ENCODE data around the gene SLC12A1. TPM values are rescaled to one million over a fixed set of nuclear protein-coding genes. Genes with fewer than 3 reads are reported as not detected.

The SLC12A1 gene
- total RNA-seq, 1 experiment from 2014 or later: 0.15 TPM

DNA sequence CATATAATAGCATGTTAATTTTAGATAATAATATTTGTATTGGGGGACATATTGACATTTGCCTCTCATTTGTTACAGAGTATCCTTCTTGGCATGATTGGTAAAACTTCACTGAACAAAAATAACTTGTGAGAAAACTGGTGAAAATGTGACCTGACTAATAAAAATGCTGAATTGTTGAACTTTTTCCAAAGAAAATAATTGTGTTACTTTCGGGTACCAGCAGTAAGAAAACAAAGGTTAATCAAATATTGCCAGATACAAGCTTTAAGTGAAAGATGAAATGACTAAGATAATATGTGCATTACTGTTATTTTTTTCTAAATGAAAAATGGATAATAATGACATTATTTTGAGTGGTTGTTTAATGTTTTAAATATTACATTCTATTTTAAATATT, 15.2 kb downstream of the SLC12A1 start (continued):
- TF ChIP-seq, protein P1, sequence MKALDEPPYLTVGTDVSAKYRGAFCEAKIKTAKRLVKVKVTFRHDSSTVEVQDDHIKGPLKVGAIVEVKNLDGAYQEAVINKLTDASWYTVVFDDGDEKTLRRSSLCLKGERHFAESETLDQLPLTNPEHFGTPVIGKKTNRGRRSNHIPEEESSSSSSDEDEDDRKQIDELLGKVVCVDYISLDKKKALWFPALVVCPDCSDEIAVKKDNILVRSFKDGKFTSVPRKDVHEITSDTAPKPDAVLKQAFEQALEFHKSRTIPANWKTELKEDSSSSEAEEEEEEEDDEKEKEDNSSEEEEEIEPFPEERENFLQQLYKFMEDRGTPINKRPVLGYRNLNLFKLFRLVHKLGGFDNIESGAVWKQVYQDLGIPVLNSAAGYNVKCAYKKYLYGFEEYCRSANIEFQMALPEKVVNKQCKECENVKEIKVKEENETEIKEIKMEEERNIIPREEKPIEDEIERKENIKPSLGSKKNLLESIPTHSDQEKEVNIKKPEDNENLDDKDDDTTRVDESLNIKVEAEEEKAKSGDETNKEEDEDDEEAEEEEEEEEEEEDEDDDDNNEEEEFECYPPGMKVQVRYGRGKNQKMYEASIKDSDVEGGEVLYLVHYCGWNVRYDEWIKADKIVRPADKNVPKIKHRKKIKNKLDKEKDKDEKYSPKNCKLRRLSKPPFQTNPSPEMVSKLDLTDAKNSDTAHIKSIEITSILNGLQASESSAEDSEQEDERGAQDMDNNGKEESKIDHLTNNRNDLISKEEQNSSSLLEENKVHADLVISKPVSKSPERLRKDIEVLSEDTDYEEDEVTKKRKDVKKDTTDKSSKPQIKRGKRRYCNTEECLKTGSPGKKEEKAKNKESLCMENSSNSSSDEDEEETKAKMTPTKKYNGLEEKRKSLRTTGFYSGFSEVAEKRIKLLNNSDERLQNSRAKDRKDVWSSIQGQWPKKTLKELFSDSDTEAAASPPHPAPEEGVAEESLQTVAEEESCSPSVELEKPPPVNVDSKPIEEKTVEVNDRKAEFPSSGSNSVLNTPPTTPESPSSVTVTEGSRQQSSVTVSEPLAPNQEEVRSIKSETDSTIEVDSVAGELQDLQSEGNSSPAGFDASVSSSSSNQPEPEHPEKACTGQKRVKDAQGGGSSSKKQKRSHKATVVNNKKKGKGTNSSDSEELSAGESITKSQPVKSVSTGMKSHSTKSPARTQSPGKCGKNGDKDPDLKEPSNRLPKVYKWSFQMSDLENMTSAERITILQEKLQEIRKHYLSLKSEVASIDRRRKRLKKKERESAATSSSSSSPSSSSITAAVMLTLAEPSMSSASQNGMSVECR (CRISPR knock-in tag; IDR thresholded peaks at IDR 0.05; ENCODE audit: borderline replicate concordance): no peak
- TF ChIP-seq, protein P2, sequence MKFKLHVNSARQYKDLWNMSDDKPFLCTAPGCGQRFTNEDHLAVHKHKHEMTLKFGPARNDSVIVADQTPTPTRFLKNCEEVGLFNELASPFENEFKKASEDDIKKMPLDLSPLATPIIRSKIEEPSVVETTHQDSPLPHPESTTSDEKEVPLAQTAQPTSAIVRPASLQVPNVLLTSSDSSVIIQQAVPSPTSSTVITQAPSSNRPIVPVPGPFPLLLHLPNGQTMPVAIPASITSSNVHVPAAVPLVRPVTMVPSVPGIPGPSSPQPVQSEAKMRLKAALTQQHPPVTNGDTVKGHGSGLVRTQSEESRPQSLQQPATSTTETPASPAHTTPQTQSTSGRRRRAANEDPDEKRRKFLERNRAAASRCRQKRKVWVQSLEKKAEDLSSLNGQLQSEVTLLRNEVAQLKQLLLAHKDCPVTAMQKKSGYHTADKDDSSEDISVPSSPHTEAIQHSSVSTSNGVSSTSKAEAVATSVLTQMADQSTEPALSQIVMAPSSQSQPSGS (CRISPR knock-in tag; IDR thresholded peaks at IDR 0.05; ENCODE audit: borderline replicate concordance, low read depth): no peak
- TF ChIP-seq ZNF317 (CRISPR knock-in tag; IDR thresholded peaks at IDR 0.05; ENCODE audit: borderline replicate concordance, low read depth) (no peak), ZNF671 (CRISPR knock-in tag; IDR thresholded peaks at IDR 0.05) (no peak)
- TF ChIP-seq, protein P3, sequence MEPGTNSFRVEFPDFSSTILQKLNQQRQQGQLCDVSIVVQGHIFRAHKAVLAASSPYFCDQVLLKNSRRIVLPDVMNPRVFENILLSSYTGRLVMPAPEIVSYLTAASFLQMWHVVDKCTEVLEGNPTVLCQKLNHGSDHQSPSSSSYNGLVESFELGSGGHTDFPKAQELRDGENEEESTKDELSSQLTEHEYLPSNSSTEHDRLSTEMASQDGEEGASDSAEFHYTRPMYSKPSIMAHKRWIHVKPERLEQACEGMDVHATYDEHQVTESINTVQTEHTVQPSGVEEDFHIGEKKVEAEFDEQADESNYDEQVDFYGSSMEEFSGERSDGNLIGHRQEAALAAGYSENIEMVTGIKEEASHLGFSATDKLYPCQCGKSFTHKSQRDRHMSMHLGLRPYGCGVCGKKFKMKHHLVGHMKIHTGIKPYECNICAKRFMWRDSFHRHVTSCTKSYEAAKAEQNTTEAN (CRISPR knock-in tag; IDR thresholded peaks at IDR 0.05): no peak

DNA sequence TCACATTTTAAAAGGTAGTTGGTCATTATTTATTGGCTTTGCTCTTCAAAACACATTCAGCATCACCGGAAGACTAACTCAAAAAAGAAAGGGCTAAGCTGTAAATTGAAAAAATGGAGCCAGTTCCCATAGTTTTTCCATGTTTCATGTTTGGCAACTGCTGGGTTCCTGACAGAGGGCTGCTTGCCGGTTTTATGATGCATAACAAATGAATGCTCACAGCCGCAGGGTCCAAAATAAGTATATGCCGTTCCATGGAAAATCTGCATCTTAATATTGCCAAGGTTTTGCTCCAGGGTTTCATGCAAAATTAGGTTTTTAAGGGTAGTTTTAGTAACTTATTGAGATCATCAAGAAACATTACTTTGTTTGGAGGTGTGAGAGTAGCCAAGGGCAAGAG, 15.8 kb downstream of the SLC12A1 start:
- H3K27me3 Mint-ChIP-seq (ENCODE audit: low read depth): no peaks in the 10 kb centered on the region
- POLR2A ChIA-PET: no interaction called here
- no peak for DNase-seq (ENCODE audit: low spot score)
- no peak overlapping the region for H3K27ac Mint-ChIP-seq
- CTCF ChIA-PET: no interaction called here
- H3K9me3 Mint-ChIP-seq: no peaks in the 10 kb centered on the region
- ATAC-seq: no peak
- no peak for TF ChIP-seq SOX15 (CRISPR knock-in tag; IDR thresholded peaks at IDR 0.05)
- no peak for TF ChIP-seq ZNF317 (CRISPR knock-in tag; IDR thresholded peaks at IDR 0.05; ENCODE audit: borderline replicate concordance, low read depth)
- no peak overlapping the region for H3K4me3 Mint-ChIP-seq
- H3K36me3 Mint-ChIP-seq: no peaks in the 10 kb centered on the region
- no peaks in the 10 kb centered on the region for H3K4me1 Mint-ChIP-seq

DNA sequence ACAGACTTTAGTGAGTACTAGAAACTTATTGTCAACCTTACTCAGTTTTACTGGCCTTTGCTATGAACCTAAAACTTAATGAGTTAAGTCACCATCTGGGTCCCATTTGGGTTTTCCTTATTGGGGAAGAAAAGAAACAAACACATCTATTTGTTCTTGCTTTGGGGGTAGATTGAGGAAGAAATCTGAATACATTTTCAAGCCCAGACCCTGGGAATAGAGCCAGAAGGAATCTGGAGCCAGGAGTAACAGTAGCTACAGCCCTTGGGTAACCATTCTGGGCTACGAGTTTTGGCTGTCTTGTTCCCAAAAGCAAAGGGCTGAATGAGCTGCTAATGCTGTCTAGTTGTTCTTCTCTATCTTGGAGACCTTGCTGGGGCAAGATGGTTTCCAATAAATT, 16.5 kb downstream of the SLC12A1 start:
- no peak overlapping the region for H3K4me3 Mint-ChIP-seq
- ChIA-PET CTCF (no interaction called here), POLR2A (no interaction called here)
- no peaks in the 10 kb centered on the region for H3K27me3 Mint-ChIP-seq (ENCODE audit: low read depth)
- DNase-seq (ENCODE audit: low spot score): no peak
- no peaks in the 10 kb centered on the region for H3K36me3 Mint-ChIP-seq
- no peaks in the 10 kb centered on the region for H3K9me3 Mint-ChIP-seq
- ATAC-seq: no peak
- H3K27ac Mint-ChIP-seq: no peak overlapping the region
- H3K4me1 Mint-ChIP-seq: no peaks in the 10 kb centered on the region
- no peak for TF ChIP-seq ZNF232 (CRISPR knock-in tag; IDR thresholded peaks at IDR 0.05)
- TF ChIP-seq, protein P1 (CRISPR knock-in tag; IDR thresholded peaks at IDR 0.05; ENCODE audit: borderline replicate concordance): no peak
- no peak for TF ChIP-seq ESRRA (CRISPR knock-in tag; IDR thresholded peaks at IDR 0.05; ENCODE audit: borderline replicate concordance)
- TF ChIP-seq, protein P4, sequence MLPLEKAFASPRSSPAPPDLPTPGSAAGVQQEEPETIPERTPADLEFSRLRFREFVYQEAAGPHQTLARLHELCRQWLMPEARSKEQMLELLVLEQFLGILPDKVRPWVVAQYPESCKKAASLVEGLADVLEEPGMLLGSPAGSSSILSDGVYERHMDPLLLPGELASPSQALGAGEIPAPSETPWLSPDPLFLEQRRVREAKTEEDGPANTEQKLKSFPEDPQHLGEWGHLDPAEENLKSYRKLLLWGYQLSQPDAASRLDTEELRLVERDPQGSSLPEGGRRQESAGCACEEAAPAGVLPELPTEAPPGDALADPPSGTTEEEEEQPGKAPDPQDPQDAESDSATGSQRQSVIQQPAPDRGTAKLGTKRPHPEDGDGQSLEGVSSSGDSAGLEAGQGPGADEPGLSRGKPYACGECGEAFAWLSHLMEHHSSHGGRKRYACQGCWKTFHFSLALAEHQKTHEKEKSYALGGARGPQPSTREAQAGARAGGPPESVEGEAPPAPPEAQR (CRISPR knock-in tag; IDR thresholded peaks at IDR 0.05): no peak
- no peak for TF ChIP-seq SOX15 (CRISPR knock-in tag; IDR thresholded peaks at IDR 0.05)
- no peak for TF ChIP-seq ZNF219 (CRISPR knock-in tag; IDR thresholded peaks at IDR 0.05; ENCODE audit: borderline replicate concordance)
- no peak for TF ChIP-seq FOXK1 (CRISPR knock-in tag; IDR thresholded peaks at IDR 0.05)
- TF ChIP-seq ZNF121 (CRISPR knock-in tag; IDR thresholded peaks at IDR 0.05): no peak
- no peak for TF ChIP-seq NFATC4 (CRISPR knock-in tag; IDR thresholded peaks at IDR 0.05)
- no peak for TF ChIP-seq GRHL2 (CRISPR knock-in tag; IDR thresholded peaks at IDR 0.05; ENCODE audit: insufficient replicate concordance, severe bottlenecking)
- TF ChIP-seq ZNF263 (CRISPR knock-in tag; IDR thresholded peaks at IDR 0.05; ENCODE audit: low read depth): no peak
- TF ChIP-seq, protein P5, sequence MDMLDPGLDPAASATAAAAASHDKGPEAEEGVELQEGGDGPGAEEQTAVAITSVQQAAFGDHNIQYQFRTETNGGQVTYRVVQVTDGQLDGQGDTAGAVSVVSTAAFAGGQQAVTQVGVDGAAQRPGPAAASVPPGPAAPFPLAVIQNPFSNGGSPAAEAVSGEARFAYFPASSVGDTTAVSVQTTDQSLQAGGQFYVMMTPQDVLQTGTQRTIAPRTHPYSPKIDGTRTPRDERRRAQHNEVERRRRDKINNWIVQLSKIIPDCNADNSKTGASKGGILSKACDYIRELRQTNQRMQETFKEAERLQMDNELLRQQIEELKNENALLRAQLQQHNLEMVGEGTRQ (CRISPR knock-in tag; IDR thresholded peaks at IDR 0.05): no peak

Data from WTC11 (cell line).